HG02970 (cell line): ENCODE data around the gene POLA2.
"Not testable (repeated sequence)": the region's sequence is repeated elsewhere in the genome, so short reads cannot be mapped to it uniquely, and the experiment has no call there.

Experiments
- ATAC-seq: cut with Tn5 transposase; IDR thresholded peaks from one replicate; pipeline ENCODE4 v1.9.1; 2021; ENCODE audit warnings: mild to moderate bottlenecking, moderate library complexity, moderate number of reproducible peaks; ENCODE audit not compliant: unreplicated experiment, low FRiP score

POLA2 gene

GRCh38 chr11:65261591-65262380, at the start of gene POLA2:
Gene POLA2, plus strand, starts transcription at chr11:65261962. Its CDS starts 331 bp downstream, at chr11:65262293.
- peak; percentile 75 for ATAC-seq

GRCh38 chr11:65212226-65212801, 49.4 kb upstream of the POLA2 start:
- no peak for ATAC-seq

- no peak for ATAC-seq
Observed at GRCh38 chr11:65213322-65214211, 48.2 kb upstream of the POLA2 start.

GRCh38 chr11:65214212-65214845, 47.4 kb upstream of the POLA2 start:
- no peak for ATAC-seq

GRCh38 chr11:65215441-65216076, 46.2 kb upstream of the POLA2 start:
- ATAC-seq: no peak

GRCh38 chr11:65216830-65217229, 44.9 kb upstream of the POLA2 start:
- no peak for ATAC-seq

- no peak for ATAC-seq
Observed at GRCh38 chr11:65217441-65218423, 44.0 kb upstream of the POLA2 start.

- no peak for ATAC-seq
Observed at GRCh38 chr11:65218446-65218845, 43.3 kb upstream of the POLA2 start.

GRCh38 chr11:65219930-65220213, 41.9 kb upstream of the POLA2 start:
- ATAC-seq: no peak

- no peak for ATAC-seq
Observed at GRCh38 chr11:65221026-65221425, 40.7 kb upstream of the POLA2 start.

- ATAC-seq: no peak
Observed at GRCh38 chr11:65223011-65223410, 38.8 kb upstream of the POLA2 start.

GRCh38 chr11:65224930-65225278, 36.9 kb upstream of the POLA2 start:
- no peak for ATAC-seq

- ATAC-seq: no peak
Observed at GRCh38 chr11:65225279-65226102, 36.3 kb upstream of the POLA2 start.

- no peak for ATAC-seq
Observed at GRCh38 chr11:65226103-65226442, 35.7 kb upstream of the POLA2 start.

- no peak for ATAC-seq
Observed at GRCh38 chr11:65227879-65228278, 33.9 kb upstream of the POLA2 start.

- ATAC-seq: no peak
Observed at GRCh38 chr11:65236194-65237059, 25.3 kb upstream of the POLA2 start.

- not testable (repeated sequence) for ATAC-seq
Observed at GRCh38 chr11:65238302-65238701, 23.5 kb upstream of the POLA2 start.

GRCh38 chr11:65241134-65241533, 20.6 kb upstream of the POLA2 start:
- ATAC-seq: no peak
